Ascending aorta (tissue), 2 donors: ENCODE results near the gene PLEKHN1. TPM values are rescaled to one million over a fixed set of nuclear protein-coding genes. Genes with fewer than 3 reads are reported as not detected.
"Not testable (repeated sequence)": the region's sequence is repeated elsewhere in the genome, so short reads cannot be mapped to it uniquely, and the experiment has no call there.

ENCODE experiments used
- DNase-seq, 2 donors: peaks; one replicate each; pipeline ENCODE4 v3.0.0-alpha.2; 2019; ENCODE audit warnings: low spot score in 2 of 2
- H3K27ac ChIP-seq, 2 donors: fragments of 200-600 bp; sonication (generic); one replicate each; pipeline ENCODE4 v1.5.1; 2016 to 2017; ENCODE audit warnings: mild to moderate bottlenecking in 1 of 2
- H3K27me3 ChIP-seq: fragments of 200-600 bp; sonication (generic); one replicate; pipeline ENCODE4 v1.5.1; 2017
- H3K36me3 ChIP-seq, 2 donors: fragments of 200-600 bp; sonication (generic); one replicate each; pipeline ENCODE4 v1.5.1; 2016
- H3K4me1 ChIP-seq, 2 donors: fragments of 200-600 bp; sonication (generic); one replicate each; pipeline ENCODE4 v1.5.1; 2016 to 2017; ENCODE audit warnings: mild to moderate bottlenecking in 1 of 2
- H3K4me3 ChIP-seq, 2 donors: fragments of 200-600 bp; sonication (generic); one replicate each; pipeline ENCODE4 v1.5.1; 2016 to 2017; ENCODE audit warnings: mild to moderate bottlenecking in 1 of 2
- H3K9me3 ChIP-seq, 2 donors: fragments of 200-600 bp; sonication (generic); one replicate each; pipeline ENCODE4 v1.5.1; 2016
- CTCF ChIP-seq, 3 experiments: fragments of 200-600 bp in 2 of 3; fragments of 450-650 bp in 1 of 3; sonication (generic) in 2 of 3; IDR thresholded peaks; one replicate each; pipeline ENCODE4 v1.5.1; 2016 to 2019; ENCODE audit warnings: antibody characterized with exemption in 3 of 3, mild to moderate bottlenecking in 1 of 3, moderate library complexity in 1 of 3
- intact Hi-C: fragments of 100-400 bp; cut with DNase I; formaldehyde crosslinking; loops from one replicate; pipeline ENCODE4 v1.15.1; 2023
- total RNA-seq: library from RNA; depleted of rRNA; stranded (reverse); fragments of >200 nt; gene quantifications from one replicate; pipeline ENCODE4 v1.1.0, GENCODE V29; 2016

The PLEKHN1 gene
- total RNA-seq, 1 donor from 2014 or later = not detected

GRCh38 chr1:985126-985525 is 18.8 kb downstream of the PLEKHN1 start:
- no peak for TF ChIP-seq CTCF (IDR thresholded peaks at IDR 0.05)
- no peaks in the 10 kb centered on the region for H3K4me1 ChIP-seq
- H3K27me3 ChIP-seq = no peaks in the 10 kb centered on the region
- no peak for DNase-seq
- no peak overlapping the region for H3K4me3 ChIP-seq
- intact Hi-C loops = no loop called here
- H3K9me3 ChIP-seq = peaks cover 0 to 6% of the 10 kb centered on the region in 2 donors
- H3K36me3 ChIP-seq = no peaks in the 10 kb centered on the region
- no peak overlapping the region for H3K27ac ChIP-seq

GRCh38 chr1:988061-988460 is 21.8 kb downstream of the PLEKHN1 start:
- H3K9me3 ChIP-seq = peaks cover 0 to 24% of the 10 kb centered on the region in 2 donors
- intact Hi-C loops = not testable (repeated sequence)

GRCh38 chr1:991275-991674 is 25.0 kb downstream of the PLEKHN1 start:
- H3K36me3 ChIP-seq, H3K4me3 ChIP-seq, H3K27ac ChIP-seq, H3K4me1 ChIP-seq, DNase-seq, intact Hi-C loops, H3K27me3 ChIP-seq: not testable (repeated sequence)
- peaks cover 0 to 24% of the 10 kb centered on the region in 2 donors for H3K9me3 ChIP-seq

More at GRCh38 chr1:988061-988460, 21.8 kb downstream of the PLEKHN1 start:
- H3K27me3 ChIP-seq, H3K36me3 ChIP-seq, H3K4me1 ChIP-seq, DNase-seq, H3K27ac ChIP-seq, H3K4me3 ChIP-seq: not testable (repeated sequence)

- intact Hi-C loops = no loop called here
- no peaks in the 10 kb centered on the region for H3K4me1 ChIP-seq
- no peak overlapping the region for H3K27ac ChIP-seq
- no peaks in the 10 kb centered on the region for H3K27me3 ChIP-seq
- DNase-seq = no peak
- no peak for TF ChIP-seq CTCF (IDR thresholded peaks at IDR 0.05)
- peaks cover 0 to 24% of the 10 kb centered on the region in 2 donors for H3K9me3 ChIP-seq
- H3K4me3 ChIP-seq = no peak overlapping the region
- no peaks in the 10 kb centered on the region for H3K36me3 ChIP-seq
Measured at GRCh38 chr1:991895-992294, 25.6 kb downstream of the PLEKHN1 start.

- H3K36me3 ChIP-seq = no peaks in the 10 kb centered on the region
- no peaks in the 10 kb centered on the region for H3K4me1 ChIP-seq
- intact Hi-C loops = no loop called here
- TF ChIP-seq CTCF (IDR thresholded peaks at IDR 0.05) = no peak
- DNase-seq = no peak
- no peak overlapping the region for H3K27ac ChIP-seq
- no peaks in the 10 kb centered on the region for H3K27me3 ChIP-seq
- no peak overlapping the region for H3K4me3 ChIP-seq
- peaks cover 0 to 24% of the 10 kb centered on the region in 2 donors for H3K9me3 ChIP-seq
Measured at GRCh38 chr1:992362-992761, 26.1 kb downstream of the PLEKHN1 start.

- TF ChIP-seq CTCF (IDR thresholded peaks at IDR 0.05) = no peak
- intact Hi-C loops = no loop called here
Measured at GRCh38 chr1:993379-993995, 27.2 kb downstream of the PLEKHN1 start.

GRCh38 chr1:994546-994945 is 28.3 kb downstream of the PLEKHN1 start:
- H3K4me3 ChIP-seq, intact Hi-C loops, H3K36me3 ChIP-seq, DNase-seq, H3K27ac ChIP-seq, H3K27me3 ChIP-seq: not testable (repeated sequence)
- peaks cover 4 to 15% of the 10 kb centered on the region in 2 donors for H3K4me1 ChIP-seq
- peaks cover 0 to 21% of the 10 kb centered on the region in 2 donors for H3K9me3 ChIP-seq

More at GRCh38 chr1:993379-993995, 27.2 kb downstream of the PLEKHN1 start:
- DNase-seq = no peak
- no peaks in the 10 kb centered on the region for H3K36me3 ChIP-seq
- H3K27ac ChIP-seq = no peak overlapping the region
- H3K4me1 ChIP-seq = peaks cover 4 to 8% of the 10 kb centered on the region in 2 donors
- H3K9me3 ChIP-seq = peaks cover 0 to 24% of the 10 kb centered on the region in 2 donors
- H3K27me3 ChIP-seq = no peaks in the 10 kb centered on the region
- no peak overlapping the region for H3K4me3 ChIP-seq
